ENCODE results near the gene ASCC2. TPM values are rescaled to one million over a fixed set of nuclear protein-coding genes. Genes with fewer than 3 reads are reported as not detected.
A peak's percentile ranks its signal among the peaks of the same experiment; 100 is the strongest.

Gene ASCC2
- total and polyA plus RNA-seq, 4 donors = 34.6 to 43.7 (median 38.7) TPM

DNA sequence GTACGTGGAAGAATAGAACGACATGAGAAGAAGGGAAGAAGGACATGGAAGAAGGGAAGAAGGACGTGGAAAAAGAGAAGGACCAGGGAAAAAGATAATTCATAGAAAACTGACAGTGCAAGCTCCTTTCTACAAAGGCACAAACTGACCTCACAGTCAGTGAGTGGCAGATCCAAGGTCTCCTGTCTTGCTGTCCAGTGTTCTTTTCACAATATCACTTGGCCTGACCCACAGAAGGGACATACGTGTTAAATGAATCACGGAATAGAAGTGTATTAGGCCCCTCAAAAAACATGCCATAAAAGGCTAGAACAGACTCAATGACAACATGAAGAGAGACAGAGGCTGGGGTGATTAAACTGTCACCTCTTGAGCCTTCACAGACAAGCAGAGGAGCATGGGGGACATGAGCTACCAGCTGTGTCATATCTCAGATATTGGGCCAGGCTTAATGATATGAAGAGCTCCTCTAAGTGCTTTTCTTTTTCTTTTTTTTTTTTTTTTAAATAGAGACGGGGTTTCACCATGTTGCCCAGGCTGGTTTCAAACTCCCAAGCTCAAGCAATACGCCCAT is 4.6 kb downstream of the ASCC2 start:
- Histone ChIP-seq H3K36me3 (ENCODE audit: control insufficient read depth in 4 of 4, insufficient read depth in 3 of 4, low read depth in 1 of 4, low read length in 3 of 4) (peaks cover 0 to 8% (median 4%) of the 10 kb centered on the region in 4 donors), H3K9ac (ENCODE audit: low read depth in 1 of 2, low read length in 2 of 2) (no peak overlapping the region), H3K4me1 (ENCODE audit: control insufficient read depth in 4 of 4, insufficient read depth in 4 of 4, low read length in 3 of 4) (peaks cover 4 to 52% (median 34%) of the 10 kb centered on the region in 4 donors), H3K9me3 (ENCODE audit: control insufficient read depth in 4 of 4, low read length in 3 of 4) (no peaks in the 10 kb centered on the region), H3K4me3 (ENCODE audit: low read depth in 1 of 3, low read length in 3 of 3) (no peak overlapping the region), H3K27ac (ENCODE audit: low read depth in 1 of 2, low read length in 2 of 2) (no peak overlapping the region), H3K27me3 (ENCODE audit: control insufficient read depth in 4 of 4, insufficient read depth in 4 of 4, low read length in 3 of 4) (no peaks in the 10 kb centered on the region)
- TF ChIP-seq FOXA1 (IDR thresholded peaks at IDR 0.05) (no peak), SP1 (IDR thresholded peaks at IDR 0.05) (no peak), FOXA2 (IDR thresholded peaks at IDR 0.05) (no peak), NR2F2 (IDR thresholded peaks at IDR 0.05) (no peak), RAD21 (IDR thresholded peaks at IDR 0.05) (no peak), TAF1 (conservative IDR thresholded peaks at IDR 0.05) (no peak), HNF4A (conservative IDR thresholded peaks at IDR 0.05) (no peak), YY1 (IDR thresholded peaks at IDR 0.05) (no peak), RXRA (IDR thresholded peaks at IDR 0.05) (no peak)
- TF ChIP-seq, protein P1, sequence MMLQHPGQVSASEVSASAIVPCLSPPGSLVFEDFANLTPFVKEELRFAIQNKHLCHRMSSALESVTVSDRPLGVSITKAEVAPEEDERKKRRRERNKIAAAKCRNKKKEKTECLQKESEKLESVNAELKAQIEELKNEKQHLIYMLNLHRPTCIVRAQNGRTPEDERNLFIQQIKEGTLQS (IDR thresholded peaks at IDR 0.05) = no peak
- TF ChIP-seq, protein P2, sequence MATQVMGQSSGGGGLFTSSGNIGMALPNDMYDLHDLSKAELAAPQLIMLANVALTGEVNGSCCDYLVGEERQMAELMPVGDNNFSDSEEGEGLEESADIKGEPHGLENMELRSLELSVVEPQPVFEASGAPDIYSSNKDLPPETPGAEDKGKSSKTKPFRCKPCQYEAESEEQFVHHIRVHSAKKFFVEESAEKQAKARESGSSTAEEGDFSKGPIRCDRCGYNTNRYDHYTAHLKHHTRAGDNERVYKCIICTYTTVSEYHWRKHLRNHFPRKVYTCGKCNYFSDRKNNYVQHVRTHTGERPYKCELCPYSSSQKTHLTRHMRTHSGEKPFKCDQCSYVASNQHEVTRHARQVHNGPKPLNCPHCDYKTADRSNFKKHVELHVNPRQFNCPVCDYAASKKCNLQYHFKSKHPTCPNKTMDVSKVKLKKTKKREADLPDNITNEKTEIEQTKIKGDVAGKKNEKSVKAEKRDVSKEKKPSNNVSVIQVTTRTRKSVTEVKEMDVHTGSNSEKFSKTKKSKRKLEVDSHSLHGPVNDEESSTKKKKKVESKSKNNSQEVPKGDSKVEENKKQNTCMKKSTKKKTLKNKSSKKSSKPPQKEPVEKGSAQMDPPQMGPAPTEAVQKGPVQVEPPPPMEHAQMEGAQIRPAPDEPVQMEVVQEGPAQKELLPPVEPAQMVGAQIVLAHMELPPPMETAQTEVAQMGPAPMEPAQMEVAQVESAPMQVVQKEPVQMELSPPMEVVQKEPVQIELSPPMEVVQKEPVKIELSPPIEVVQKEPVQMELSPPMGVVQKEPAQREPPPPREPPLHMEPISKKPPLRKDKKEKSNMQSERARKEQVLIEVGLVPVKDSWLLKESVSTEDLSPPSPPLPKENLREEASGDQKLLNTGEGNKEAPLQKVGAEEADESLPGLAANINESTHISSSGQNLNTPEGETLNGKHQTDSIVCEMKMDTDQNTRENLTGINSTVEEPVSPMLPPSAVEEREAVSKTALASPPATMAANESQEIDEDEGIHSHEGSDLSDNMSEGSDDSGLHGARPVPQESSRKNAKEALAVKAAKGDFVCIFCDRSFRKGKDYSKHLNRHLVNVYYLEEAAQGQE (IDR thresholded peaks at IDR 0.05) = no peak
- TF ChIP-seq, protein P3, sequence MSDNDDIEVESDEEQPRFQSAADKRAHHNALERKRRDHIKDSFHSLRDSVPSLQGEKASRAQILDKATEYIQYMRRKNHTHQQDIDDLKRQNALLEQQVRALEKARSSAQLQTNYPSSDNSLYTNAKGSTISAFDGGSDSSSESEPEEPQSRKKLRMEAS (IDR thresholded peaks at IDR 0.05) = no peak
- TF ChIP-seq, protein P4, sequence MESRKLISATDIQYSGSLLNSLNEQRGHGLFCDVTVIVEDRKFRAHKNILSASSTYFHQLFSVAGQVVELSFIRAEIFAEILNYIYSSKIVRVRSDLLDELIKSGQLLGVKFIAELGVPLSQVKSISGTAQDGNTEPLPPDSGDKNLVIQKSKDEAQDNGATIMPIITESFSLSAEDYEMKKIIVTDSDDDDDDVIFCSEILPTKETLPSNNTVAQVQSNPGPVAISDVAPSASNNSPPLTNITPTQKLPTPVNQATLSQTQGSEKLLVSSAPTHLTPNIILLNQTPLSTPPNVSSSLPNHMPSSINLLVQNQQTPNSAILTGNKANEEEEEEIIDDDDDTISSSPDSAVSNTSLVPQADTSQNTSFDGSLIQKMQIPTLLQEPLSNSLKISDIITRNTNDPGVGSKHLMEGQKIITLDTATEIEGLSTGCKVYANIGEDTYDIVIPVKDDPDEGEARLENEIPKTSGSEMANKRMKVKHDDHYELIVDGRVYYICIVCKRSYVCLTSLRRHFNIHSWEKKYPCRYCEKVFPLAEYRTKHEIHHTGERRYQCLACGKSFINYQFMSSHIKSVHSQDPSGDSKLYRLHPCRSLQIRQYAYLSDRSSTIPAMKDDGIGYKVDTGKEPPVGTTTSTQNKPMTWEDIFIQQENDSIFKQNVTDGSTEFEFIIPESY (IDR thresholded peaks at IDR 0.05) = no peak
- 80% methylated on average over 7 of the region's 7 CpGs for WGBS
- no peak for DNase-seq (ENCODE audit: low spot score)

DNA sequence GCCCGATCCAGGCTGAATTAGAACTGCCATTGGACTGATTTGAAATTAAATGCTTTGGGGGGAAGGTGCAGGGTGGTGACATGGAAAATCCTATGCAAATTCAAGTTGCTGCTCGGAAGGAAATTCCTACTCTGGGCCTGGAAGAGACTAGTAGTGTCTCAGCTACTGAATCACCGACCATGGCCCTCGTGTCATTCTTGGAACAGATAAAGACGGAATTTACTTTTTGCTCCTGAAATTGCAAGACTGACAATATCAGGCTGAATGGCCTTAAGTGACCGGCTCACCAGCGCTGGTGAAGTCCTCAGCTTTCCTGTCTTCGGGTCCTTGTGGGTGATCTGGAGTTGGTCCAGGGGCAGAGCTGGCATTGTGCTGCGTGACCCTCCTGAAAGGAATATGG is 6.1 kb downstream of the ASCC2 start:
- DNase-seq (ENCODE audit: low spot score) = no peak
- Histone ChIP-seq H3K4me3 (ENCODE audit: low read depth in 1 of 3, low read length in 3 of 3) (no peak overlapping the region), H3K4me1 (ENCODE audit: control insufficient read depth in 4 of 4, insufficient read depth in 4 of 4, low read length in 3 of 4) (peaks cover 4 to 45% (median 27%) of the 10 kb centered on the region in 4 donors), H3K9me3 (ENCODE audit: control insufficient read depth in 4 of 4, low read length in 3 of 4) (no peaks in the 10 kb centered on the region), H3K9ac (ENCODE audit: low read depth in 1 of 2, low read length in 2 of 2) (no peak overlapping the region), H3K36me3 (ENCODE audit: control insufficient read depth in 4 of 4, insufficient read depth in 3 of 4, low read depth in 1 of 4, low read length in 3 of 4) (peaks cover 0 to 13% (median 8%) of the 10 kb centered on the region in 4 donors), H3K27me3 (ENCODE audit: control insufficient read depth in 4 of 4, insufficient read depth in 4 of 4, low read length in 3 of 4) (no peaks in the 10 kb centered on the region), H3K27ac (ENCODE audit: low read depth in 1 of 2, low read length in 2 of 2) (peak overlapping the region; percentile 14 to 71)
- WGBS = 87% methylated on average over 9 of the region's 9 CpGs
- TF ChIP-seq, protein P3 (IDR thresholded peaks at IDR 0.05) = no peak
- TF ChIP-seq JUND (IDR thresholded peaks at IDR 0.05) = no peak
- no peak for TF ChIP-seq EGR1 (IDR thresholded peaks at IDR 0.05; ENCODE audit: low read depth in 2 of 2)
- TF ChIP-seq RAD21 (IDR thresholded peaks at IDR 0.05) = no peak
- no peak for TF ChIP-seq FOXA1 (IDR thresholded peaks at IDR 0.05)
- no peak for TF ChIP-seq SP1 (IDR thresholded peaks at IDR 0.05)
- TF ChIP-seq, protein P5, sequence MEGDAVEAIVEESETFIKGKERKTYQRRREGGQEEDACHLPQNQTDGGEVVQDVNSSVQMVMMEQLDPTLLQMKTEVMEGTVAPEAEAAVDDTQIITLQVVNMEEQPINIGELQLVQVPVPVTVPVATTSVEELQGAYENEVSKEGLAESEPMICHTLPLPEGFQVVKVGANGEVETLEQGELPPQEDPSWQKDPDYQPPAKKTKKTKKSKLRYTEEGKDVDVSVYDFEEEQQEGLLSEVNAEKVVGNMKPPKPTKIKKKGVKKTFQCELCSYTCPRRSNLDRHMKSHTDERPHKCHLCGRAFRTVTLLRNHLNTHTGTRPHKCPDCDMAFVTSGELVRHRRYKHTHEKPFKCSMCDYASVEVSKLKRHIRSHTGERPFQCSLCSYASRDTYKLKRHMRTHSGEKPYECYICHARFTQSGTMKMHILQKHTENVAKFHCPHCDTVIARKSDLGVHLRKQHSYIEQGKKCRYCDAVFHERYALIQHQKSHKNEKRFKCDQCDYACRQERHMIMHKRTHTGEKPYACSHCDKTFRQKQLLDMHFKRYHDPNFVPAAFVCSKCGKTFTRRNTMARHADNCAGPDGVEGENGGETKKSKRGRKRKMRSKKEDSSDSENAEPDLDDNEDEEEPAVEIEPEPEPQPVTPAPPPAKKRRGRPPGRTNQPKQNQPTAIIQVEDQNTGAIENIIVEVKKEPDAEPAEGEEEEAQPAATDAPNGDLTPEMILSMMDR (IDR thresholded peaks at IDR 0.05; ENCODE audit: low read depth, low read length, missing input control) = no peak
- TF ChIP-seq, protein P2 (IDR thresholded peaks at IDR 0.05) = no peak
- no peak for TF ChIP-seq FOXA2 (IDR thresholded peaks at IDR 0.05)
- no peak for TF ChIP-seq YY1 (IDR thresholded peaks at IDR 0.05)
- TF ChIP-seq HNF4A (conservative IDR thresholded peaks at IDR 0.05) = no peak
- TF ChIP-seq RXRA (IDR thresholded peaks at IDR 0.05) = no peak
- no peak for TF ChIP-seq TAF1 (conservative IDR thresholded peaks at IDR 0.05)
- TF ChIP-seq GABPA (IDR thresholded peaks at IDR 0.05 in 1 of 2, conservative IDR thresholded peaks at IDR 0.05 in 1 of 2) = no peak
- TF ChIP-seq, protein P1 (IDR thresholded peaks at IDR 0.05) = no peak
- no peak for TF ChIP-seq NR2F2 (IDR thresholded peaks at IDR 0.05)
